Left renal pelvis (tissue), 4 donors: ENCODE measurements around the gene PRLR. TPM values are rescaled to one million over a fixed set of nuclear protein-coding genes. Genes with fewer than 3 reads are reported as not detected.
"Not testable (repeated sequence)": the region's sequence is repeated elsewhere in the genome, so short reads cannot be mapped to it uniquely, and the experiment has no call there.

ENCODE experiments used
- DNase-seq, 4 donors: peaks; one replicate each; pipeline ENCODE4 v3.0.0-alpha.2; 2013; ENCODE audit warnings: low read depth in 4 of 4, low spot score in 3 of 4
- polyA plus RNA-seq, 4 donors: library from polyadenylated mRNA; unstranded; fragments of 120-200 nt; gene quantifications; one replicate each; pipeline ENCODE4 v1.2.1, GENCODE V29; 2013; ENCODE audit not compliant: insufficient read length in 4 of 4

The PRLR gene
- 10 to 100 TPM in 3 of 4 donors, 1 to 10 TPM in 1; 1.5 to 37.3 (median 32.0) TPM for polyA plus RNA-seq

- DNase-seq = peak in 2 of 4 donors; percentile 30 to 36
Observed at GRCh38 chr5:35230038-35230611, at the start of gene PRLR. TSS of gene PRLR (minus strand) at chr5:35230487. CDS start at chr5:35089620, 140,867 bp downstream.

DNA sequence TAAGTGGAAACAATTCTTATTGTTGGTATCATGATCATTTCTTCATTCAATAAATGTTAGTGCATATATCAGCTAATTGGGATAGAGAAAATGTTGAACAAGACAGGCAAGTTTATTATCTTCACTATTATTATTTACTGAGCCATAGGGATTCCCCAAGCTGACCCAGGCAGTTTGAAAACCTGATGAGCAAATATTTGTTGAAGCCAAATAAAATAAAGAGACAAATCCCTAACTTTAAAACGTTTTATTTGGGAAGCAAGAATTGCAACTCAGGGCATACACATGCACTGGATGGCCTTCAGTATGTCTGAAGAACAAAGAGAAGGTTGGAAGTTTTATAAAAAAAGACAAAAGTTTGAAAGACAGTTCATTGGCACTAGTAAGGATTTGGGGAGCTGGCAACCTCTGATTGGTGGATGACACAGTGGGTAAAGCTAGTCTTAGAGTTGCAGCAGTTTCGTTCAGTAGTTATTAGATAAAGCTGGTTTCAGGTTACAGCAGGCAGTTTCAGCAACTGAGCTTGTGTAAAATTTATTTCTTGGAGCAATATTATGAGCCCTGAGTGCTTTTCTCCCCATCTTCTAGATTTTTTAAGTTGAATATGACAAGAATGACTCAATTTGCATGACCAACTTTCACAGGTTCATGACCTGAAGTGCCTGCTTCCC, 44.7 kb upstream of the PRLR start:
- DNase-seq = no peak

DNA sequence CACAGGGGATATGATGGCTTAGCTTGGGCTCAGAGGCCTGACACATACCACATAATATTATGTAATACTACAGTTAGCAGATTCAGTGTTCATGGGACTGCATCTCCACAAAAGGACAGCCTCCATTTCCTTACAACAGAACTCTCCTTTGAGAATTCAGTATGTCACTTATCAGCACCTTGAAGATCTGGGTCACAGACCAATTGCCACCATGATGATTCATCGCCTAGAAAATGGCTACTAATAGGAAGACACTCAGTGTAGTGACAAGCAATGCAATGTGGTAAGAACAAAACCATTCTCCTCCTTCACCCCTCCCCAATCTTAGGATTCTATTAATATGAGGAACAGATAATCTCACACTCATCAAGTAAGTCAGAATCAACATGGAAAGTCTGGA, 38.7 kb upstream of the PRLR start:
- DNase-seq = no peak

- no peak for DNase-seq
Observed at GRCh38 chr5:35266276-35266675, 36.0 kb upstream of the PRLR start.

- no peak for DNase-seq
Observed at GRCh38 chr5:35264509-35264908, 34.2 kb upstream of the PRLR start.

- no peak for DNase-seq
Observed at GRCh38 chr5:35263266-35263877, 33.1 kb upstream of the PRLR start.

DNA sequence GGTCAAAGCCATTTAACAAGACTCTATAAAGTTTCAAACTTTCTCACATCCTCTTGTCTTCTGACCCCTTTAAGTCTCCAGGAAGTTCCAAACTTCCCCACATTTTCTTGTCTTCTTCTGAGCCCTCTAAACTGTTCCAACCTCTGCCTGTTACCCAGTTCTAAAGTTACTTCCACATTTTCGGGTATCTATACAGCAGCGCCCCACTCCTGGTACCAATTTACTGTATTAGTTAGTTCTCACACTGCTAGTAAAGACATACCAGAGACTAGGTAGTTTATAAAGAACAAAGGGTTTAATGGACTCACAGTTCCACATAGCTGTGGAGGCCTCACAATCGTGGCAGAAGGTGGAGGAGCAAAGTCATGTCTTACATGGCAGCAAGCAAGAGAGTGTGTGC, 23.3 kb upstream of the PRLR start:
- no peak for DNase-seq

DNA sequence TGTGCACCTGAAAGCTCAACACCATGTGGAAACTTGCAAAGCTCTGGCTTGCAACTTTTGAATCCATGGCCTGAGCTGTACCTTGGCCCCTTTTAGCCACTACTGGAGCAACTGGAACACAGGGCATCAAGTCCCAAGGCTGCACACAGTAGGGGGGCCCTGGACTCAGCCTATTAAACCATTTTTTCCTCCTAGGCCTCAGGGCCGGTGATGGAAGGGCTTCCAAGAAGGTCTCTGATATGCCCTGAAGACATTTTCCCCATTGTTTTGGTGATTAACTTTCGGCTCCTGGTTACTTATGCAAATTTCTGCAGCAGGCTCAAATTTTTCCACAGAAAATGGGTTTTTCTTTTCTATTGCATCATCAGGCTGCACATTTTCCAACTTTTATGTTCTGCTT, 22.7 kb upstream of the PRLR start:
- DNase-seq = no peak

DNA sequence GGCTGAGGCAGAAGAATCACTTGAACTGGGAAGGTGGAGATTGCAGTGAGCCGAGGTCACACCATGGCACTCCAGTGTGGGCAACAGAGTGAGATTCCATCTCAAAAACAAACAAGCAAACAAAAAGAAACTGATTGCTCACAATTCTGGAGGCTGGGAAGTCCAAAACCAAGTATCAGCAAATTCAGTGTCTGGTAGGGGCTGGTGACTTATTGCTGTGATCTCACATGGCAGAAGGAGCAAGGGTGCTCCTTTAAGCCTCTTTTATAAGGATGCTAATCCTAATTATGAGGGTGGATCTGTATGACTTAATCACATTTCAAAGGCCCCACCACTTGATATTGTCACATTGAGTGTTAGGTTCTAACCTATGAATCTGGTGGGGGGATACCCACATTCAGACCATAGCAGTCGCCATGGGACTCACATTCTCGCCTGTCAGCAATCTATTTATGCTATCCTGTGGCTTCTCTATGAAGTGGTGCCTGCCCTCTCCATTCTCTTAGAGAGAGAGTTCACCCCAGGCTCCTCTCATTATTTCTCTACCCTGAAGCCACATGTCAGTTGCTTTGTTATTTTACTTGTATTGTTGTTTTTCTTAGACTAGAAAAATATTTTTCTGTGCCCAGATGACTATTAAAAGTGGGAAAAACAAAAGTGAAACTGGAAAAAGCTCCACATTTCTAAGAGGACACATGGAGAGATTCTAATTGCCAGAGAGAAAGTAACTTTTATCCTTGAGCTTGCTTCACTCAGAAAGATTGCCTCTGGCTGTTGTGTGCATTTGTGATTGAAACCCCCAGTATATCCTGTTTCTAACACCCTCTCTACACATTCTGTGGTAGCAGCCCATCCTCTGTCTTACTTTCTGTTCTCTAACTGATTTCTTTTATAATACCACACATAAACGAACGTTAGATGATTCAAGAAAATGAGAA, 18.8 kb upstream of the PRLR start:
- no peak for DNase-seq

DNA sequence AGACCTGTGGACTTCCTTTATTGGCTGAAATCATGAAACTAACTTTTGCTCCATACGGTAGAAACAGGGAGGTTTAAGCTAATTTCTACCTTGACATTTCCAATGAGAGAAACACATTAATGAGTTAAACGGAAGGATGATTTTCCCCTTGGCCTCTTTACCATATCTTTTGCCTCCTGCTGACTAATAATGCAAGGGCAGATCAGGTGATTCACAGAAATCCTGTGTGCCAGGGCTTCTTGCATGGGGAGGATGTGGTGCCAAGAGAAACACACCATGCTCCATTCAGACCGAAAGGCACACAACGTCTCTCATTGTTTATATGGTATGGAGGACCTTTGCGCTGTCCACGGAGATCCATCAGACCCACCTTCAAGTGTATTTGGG, 17.4 kb upstream of the PRLR start:
- DNase-seq = no peak

GRCh38 chr5:35246900-35247647, 16.8 kb upstream of the PRLR start:
- peak in 2 of 4 donors; percentile 23 to 36 for DNase-seq

DNA sequence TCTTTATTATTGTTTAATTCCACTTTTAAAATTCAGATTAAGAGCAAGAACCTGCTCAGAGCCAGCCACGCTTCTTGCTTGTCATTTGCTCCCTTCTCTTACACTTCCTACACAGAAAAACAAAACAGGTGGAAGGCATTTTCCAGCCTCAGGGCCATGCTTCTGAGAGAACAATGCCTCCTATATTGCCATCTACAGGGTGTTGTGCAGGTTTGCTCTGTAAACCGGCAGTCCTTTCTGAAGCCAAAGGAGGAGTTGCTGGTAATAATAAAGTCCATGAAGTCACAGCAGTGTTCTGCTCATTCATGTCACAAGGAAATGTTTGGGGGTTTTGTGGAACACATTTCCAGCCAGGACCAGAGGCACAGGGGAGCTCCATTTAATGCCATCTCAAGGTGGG, 16.1 kb upstream of the PRLR start:
- no peak for DNase-seq

DNA sequence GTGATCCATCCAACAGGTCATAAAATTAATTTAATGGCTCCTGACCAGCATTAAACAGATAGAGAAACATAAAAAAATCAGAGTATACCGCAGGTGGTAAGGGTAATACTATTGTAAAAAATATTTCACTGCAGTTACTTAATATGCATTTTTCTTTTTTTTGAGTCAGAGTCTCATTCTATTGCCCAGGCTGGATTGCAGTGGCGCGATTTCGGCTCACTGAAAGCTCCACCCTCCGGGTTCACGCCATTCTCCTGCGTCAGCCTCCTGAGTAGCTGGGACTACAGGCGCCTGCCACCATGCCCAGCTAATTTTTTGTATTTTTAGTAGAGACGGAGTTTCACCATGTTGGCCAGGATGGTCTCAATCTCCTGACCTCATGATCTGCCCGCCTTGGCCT, 15.1 kb upstream of the PRLR start:
- DNase-seq = not testable (repeated sequence)

DNA sequence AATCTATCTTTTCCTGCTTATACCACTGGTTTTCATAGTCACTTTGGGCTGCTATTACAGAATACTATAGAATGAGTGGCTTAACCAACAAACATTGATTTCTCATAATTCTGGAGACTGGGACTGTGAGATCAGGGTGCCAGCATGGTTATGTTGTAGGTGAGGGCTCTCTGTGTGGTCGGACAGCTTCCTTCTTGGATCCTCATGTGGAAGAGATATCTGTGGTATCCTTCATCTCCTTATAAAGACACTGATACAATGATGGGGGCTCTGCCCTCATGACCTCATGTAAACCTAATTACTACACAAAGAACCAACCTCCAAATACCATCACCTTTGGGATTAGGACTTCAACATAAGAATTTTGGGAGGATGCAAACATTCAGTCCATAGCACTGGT, 13.9 kb upstream of the PRLR start:
- no peak for DNase-seq

- no peak for DNase-seq
Observed at GRCh38 chr5:35242702-35243258, 12.5 kb upstream of the PRLR start.

- no peak for DNase-seq
Observed at GRCh38 chr5:35240892-35241291, 10.6 kb upstream of the PRLR start.

- no peak for DNase-seq
Observed at GRCh38 chr5:35239911-35240610, 9.8 kb upstream of the PRLR start.

GRCh38 chr5:35239476-35239875, 9.2 kb upstream of the PRLR start:
- DNase-seq = no peak

DNA sequence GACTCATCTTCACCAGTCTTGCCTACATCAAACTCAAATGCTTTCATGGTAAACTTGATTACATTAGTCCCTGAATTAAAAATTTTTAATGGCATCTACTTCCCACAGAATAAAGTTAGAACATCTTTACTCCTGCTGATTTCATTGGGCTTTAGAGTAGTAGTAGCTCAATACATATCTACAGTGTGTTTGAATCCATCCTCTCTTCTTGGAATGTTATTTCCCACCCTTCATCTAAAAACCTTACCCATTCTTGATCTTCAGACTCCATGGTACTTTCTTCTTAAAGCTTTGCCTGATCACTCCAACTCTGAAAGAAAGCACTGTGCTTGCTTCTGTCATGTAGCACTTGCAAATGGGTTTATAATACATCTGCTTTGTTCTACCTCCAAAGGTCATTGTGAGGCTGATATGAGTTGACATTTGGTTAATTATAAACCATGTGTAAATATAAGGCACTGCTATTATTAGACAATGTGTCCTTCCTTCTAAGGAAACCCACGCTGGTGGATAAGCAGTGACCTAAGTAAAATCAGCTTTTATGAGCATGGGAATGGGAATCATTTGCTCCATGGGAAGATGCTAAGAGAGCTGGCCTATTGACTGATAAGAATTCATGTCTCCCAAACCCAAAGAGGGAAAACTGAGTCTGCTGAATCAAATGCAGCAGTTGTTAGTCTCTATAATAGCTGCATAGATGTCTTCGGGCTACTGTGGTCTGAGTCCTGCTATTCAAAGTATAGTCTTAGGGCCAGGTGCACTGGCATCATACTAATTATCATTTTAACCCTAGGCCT, 7.5 kb upstream of the PRLR start:
- DNase-seq = no peak
